ENCODE results near the gene CSNK1A1. TPM values are rescaled to one million over a fixed set of nuclear protein-coding genes. Genes with fewer than 3 reads are reported as not detected.
"Not testable (repeated sequence)": the region's sequence is repeated elsewhere in the genome, so short reads cannot be mapped to it uniquely, and the experiment has no call there.

Gene CSNK1A1
- total RNA-seq, 2 experiments from 2014 or later, result 176 to 187 TPM

- H3K4me3 ChIP-seq (ENCODE audit: low read depth, low read length, poor library complexity, severe bottlenecking), result no peak overlapping the region
- ChIA-PET POLR2A (interaction anchor here (0.5 to 3.4 kb wide), 12 partner anchors 10 to 70 kb away, joined by 3 to 17 read pairs (median 5); no protein-coding TSS in a partner anchor), CTCF (ENCODE audit: unreplicated experiment) (no interaction called here)
- H4K20me1 ChIP-seq (ENCODE audit: insufficient read depth, low read length), result peaks cover 32% of the 10 kb centered on the region; the same call in 1 of the 2 replicates
- BruUV-seq (replicated peaks), result no TSS peak
- no peaks in the 10 kb centered on the region for H3K9me2 ChIP-seq (ENCODE audit: insufficient read depth, low read length)
- H3K9me3 ChIP-seq (ENCODE audit: low read length), result no peaks in the 10 kb centered on the region
- intact Hi-C loops (cut with micrococcal nuclease; ENCODE audit: unreplicated experiment), result no loop called here
- H3K79me2 ChIP-seq (ENCODE audit: insufficient read depth, low read depth, low read length), result peaks cover 80% of the 10 kb centered on the region
- no peak overlapping the region for H3K27ac ChIP-seq (ENCODE audit: low read depth, low read length, poor library complexity, severe bottlenecking)
- DNase-seq (ENCODE audit: low spot score), result no peak
- peaks cover 98% of the 10 kb centered on the region for H3K36me3 ChIP-seq (ENCODE audit: insufficient read depth, low read length)
- no peak overlapping the region for H3K4me2 ChIP-seq (ENCODE audit: low read length)
- no peak overlapping the region for H2AFZ ChIP-seq (ENCODE audit: low read length)
- TF ChIP-seq CTCF (conservative IDR thresholded peaks at IDR 0.05; ENCODE audit: low read length), result no peak
- TF ChIP-seq EZH2phosphoT487 (IDR thresholded peaks at IDR 0.05; ENCODE audit: borderline replicate concordance, low read depth, low read length), result no peak
- no peaks in the 10 kb centered on the region for H3K4me1 ChIP-seq (ENCODE audit: insufficient read depth, low read length, poor library complexity, severe bottlenecking)
These were observed 36.7 kb downstream of the CSNK1A1 start for GRCh38 chr5:149514512-149514911.

GRCh38 chr5:149513372-149513947 lies 37.8 kb downstream of the CSNK1A1 start:
- H3K4me1 ChIP-seq (ENCODE audit: insufficient read depth, low read length, poor library complexity, severe bottlenecking); BruUV-seq (replicated peaks); CTCF ChIA-PET (ENCODE audit: unreplicated experiment); H2AFZ ChIP-seq (ENCODE audit: low read length); H3K9me3 ChIP-seq (ENCODE audit: low read length); intact Hi-C loops (cut with micrococcal nuclease; ENCODE audit: unreplicated experiment); H3K9me2 ChIP-seq (ENCODE audit: insufficient read depth, low read length); H3K4me2 ChIP-seq (ENCODE audit: low read length); DNase-seq (ENCODE audit: low spot score); H3K27ac ChIP-seq (ENCODE audit: low read depth, low read length, poor library complexity, severe bottlenecking); H3K4me3 ChIP-seq (ENCODE audit: low read depth, low read length, poor library complexity, severe bottlenecking): not testable (repeated sequence)
- Histone ChIP-seq H3K79me2 (ENCODE audit: insufficient read depth, low read depth, low read length) (peaks cover 69% of the 10 kb centered on the region), H3K36me3 (ENCODE audit: insufficient read depth, low read length) (peaks cover 97% of the 10 kb centered on the region), H4K20me1 (ENCODE audit: insufficient read depth, low read length) (peaks cover 26% of the 10 kb centered on the region; the same call in 1 of the 2 replicates)
- POLR2A ChIA-PET, result interaction anchor here (1.0 to 3.4 kb wide), 4 partner anchors 11 to 31 kb away, joined by 3 to 17 read pairs (median 13); no protein-coding TSS in a partner anchor

- Histone ChIP-seq H3K4me3 (ENCODE audit: low read depth, low read length, poor library complexity, severe bottlenecking) (no peak overlapping the region), H3K4me2 (ENCODE audit: low read length) (no peak overlapping the region), H3K27ac (ENCODE audit: low read depth, low read length, poor library complexity, severe bottlenecking) (no peak overlapping the region), H3K79me2 (ENCODE audit: insufficient read depth, low read depth, low read length) (peaks cover 38% of the 10 kb centered on the region; the same call in 1 of the 2 replicates), H3K4me1 (ENCODE audit: insufficient read depth, low read length, poor library complexity, severe bottlenecking) (no peaks in the 10 kb centered on the region), H4K20me1 (ENCODE audit: insufficient read depth, low read length) (peaks cover 7% of the 10 kb centered on the region; the same call in 1 of the 2 replicates), H3K9me2 (ENCODE audit: insufficient read depth, low read length) (no peaks in the 10 kb centered on the region), H3K9me3 (ENCODE audit: low read length) (no peaks in the 10 kb centered on the region), H3K36me3 (ENCODE audit: insufficient read depth, low read length) (peaks cover 97% of the 10 kb centered on the region), H2AFZ (ENCODE audit: low read length) (no peak overlapping the region)
- TF ChIP-seq CTCF (conservative IDR thresholded peaks at IDR 0.05; ENCODE audit: low read length), result no peak
- no peak for TF ChIP-seq EZH2phosphoT487 (IDR thresholded peaks at IDR 0.05; ENCODE audit: borderline replicate concordance, low read depth, low read length)
- BruUV-seq (replicated peaks), result no TSS peak
- ChIA-PET POLR2A (interaction anchor here (0.9 to 1.8 kb wide), 3 partner anchors 11 to 41 kb away, joined by 3 to 6 read pairs (median 5); partner anchors contain the start of gene CSNK1A1), CTCF (ENCODE audit: unreplicated experiment) (no interaction called here)
- intact Hi-C loops (cut with micrococcal nuclease; ENCODE audit: unreplicated experiment), result no loop called here
- no peak for DNase-seq (ENCODE audit: low spot score)
These were observed 41.1 kb downstream of the CSNK1A1 start for GRCh38 chr5:149510136-149510535.
